DMS 273 (cell line): ENCODE results near the gene USF1.
A peak's percentile ranks its signal among the peaks of the same experiment; 100 is the strongest.

Experiments
- DNase-seq: peaks from one replicate; lab custom pipeline; 2025; ENCODE audit not compliant: unreplicated experiment; lab: John Stamatoyannopoulos, UW

Gene USF1, protein sequence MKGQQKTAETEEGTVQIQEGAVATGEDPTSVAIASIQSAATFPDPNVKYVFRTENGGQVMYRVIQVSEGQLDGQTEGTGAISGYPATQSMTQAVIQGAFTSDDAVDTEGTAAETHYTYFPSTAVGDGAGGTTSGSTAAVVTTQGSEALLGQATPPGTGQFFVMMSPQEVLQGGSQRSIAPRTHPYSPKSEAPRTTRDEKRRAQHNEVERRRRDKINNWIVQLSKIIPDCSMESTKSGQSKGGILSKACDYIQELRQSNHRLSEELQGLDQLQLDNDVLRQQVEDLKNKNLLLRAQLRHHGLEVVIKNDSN

GRCh38 chr1:161045736-161046604 lies at the start of gene USF1:
Gene USF1 (minus strand): TSS chr1:161045977. CDS start chr1:161043275, 2,702 bp downstream.
- DNase-seq, result peak; percentile 98

- DNase-seq, result no peak
These were observed 49.5 kb upstream of the USF1 start for GRCh38 chr1:161095230-161095629.

DNA sequence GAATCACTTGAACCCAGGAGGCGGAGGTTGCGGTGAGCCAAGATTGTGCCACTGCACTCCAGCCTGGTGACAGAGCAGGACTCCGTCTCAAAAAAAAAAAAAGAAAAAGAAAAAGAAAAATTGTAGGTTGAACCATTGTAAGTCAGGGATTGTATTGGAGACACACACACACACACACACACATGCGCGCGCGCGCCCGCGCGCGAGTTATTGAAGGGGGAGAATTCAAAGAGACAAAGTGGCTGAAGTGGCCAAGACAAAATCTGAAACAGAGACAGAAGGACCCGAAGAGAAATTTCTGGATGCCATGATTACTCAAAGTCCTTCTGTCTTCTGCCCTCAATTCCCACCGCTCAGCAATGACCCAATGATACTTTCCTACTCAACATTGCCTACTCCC lies 48.7 kb upstream of the USF1 start:
- DNase-seq, result no peak

DNA sequence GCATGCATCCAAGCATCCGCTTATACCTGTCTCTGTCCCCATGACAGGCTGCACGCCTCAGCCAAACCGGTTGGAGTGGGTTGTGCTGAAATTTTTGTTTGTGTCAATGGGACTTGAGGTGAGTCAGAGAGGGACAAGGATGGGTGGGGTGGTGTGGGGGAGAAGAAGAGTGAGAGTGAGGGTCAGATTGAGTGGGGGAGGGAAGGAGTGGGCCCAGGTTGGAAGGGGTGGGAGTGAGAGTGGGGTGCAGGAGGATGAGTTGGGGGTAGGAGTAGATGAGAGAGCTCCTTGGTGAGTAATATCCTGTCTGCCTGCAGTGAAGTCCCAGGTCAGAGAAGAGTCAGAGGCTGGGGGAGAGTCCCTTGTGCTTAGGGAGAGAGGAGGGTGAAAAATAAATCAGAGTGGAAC lies 46.8 kb upstream of the USF1 start:
- no peak for DNase-seq

DNA sequence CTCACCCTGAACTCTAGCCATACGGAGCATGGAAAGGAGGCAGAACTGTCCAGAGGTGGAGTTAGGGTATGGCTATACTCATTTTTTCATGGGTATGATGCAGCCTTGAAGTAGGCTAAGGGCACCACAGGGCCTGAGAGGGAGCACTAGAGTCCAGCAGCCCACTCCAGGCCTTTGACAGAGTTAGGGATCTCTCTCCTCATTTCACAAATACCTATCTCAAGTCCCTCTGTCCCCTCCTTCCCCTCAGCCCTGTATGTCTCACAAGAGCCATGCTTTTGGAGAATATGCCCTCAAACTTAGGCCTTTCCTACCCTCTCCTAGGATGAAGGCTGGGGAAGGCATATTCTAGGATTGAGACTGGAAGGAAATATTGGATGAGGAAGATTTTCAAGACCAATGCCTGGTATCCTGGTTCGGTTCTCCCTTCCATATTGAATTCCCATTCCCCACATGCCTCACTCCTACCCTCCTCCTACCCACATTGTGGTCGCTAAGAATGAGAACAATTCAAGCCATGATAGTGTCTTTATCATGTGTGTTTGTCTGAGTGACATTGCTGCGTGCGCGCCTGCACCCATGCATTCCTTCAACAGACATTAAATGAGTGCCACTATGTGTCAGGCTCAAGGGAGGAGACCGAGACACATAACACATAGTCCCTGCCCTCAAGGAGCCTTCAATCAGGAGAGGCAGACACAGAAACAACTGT lies 46.2 kb upstream of the USF1 start:
- DNase-seq, result no peak

- no peak for DNase-seq
These were observed 45.3 kb upstream of the USF1 start for GRCh38 chr1:161091093-161091492.

DNA sequence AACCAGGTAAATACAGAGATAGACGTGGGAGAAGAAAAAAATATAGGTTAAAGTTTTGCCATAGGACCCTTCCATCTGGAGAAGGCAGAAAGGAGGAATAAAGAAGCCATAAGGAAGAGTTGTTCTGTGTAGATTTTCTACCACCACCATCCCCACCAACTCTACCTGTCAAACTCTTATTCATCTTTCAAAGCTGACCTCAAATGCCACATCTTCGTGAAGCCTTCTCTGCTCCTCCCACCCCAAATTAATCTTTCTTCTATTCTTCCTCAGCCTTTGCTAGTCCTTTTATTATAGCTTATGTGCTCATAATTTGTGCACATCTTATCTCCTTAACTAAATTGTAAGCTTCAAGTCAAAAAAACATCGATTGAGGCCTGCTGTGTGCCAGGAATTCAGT lies 44.8 kb upstream of the USF1 start:
- no peak for DNase-seq

DNA sequence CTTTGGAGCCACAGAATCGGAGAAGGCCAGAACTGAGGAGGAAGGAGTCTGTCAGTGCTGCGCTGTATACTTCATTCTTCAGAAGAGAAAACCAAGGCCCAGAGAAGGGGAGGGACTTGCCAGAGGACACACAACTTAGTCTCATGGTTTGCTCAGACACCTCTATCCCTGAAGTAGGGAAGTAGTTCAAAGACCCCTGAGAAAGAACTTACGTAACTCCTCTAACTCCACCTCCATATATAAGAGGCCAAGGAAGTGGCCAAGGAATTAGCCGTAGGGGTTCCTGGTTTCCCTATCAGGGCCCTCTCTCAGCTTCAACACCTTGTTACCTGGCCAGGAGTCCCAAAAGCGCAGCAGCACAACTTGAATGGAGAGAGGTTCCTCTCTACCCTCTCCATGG lies 44.2 kb upstream of the USF1 start:
- DNase-seq, result no peak

DNA sequence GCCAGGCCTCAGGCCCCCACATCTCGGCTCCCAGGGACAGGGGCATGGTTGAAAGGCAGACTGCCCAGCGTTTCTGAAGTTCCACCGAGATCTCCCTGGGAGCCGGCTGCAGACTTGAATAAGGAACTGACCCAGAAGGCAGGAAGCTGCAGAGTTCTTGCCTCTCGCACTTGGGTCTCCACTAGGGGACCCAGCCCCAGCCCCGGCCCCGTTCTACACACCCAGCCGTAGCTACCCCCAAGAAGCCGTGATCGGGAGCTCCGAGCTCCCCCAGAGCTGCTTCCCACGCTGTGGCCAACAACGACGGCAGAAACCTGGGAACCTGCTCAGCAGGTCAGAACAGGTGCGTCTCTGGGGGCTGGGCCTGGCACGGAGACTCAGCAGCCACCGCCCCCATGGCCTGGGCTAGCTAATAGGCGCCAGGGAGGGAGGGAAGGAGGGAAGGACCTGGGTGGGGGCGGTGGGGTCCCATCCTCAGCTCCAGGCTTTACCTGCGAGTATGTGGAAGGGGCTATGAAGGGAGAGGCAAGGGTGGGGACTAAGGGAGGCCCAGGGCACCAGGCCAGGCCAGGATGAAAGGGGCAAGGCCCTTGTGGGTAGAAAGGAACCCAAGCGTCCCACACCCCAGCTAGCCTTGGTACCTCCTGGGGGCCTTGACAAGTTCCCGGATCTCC lies 43.6 kb upstream of the USF1 start, which contains the start of gene NECTIN4:
NECTIN4 (minus strand) TSS at position 308 of the 674 bp plus-strand sequence; CDS start at position 46, 262 bp downstream.
- DNase-seq, result no peak

DNA sequence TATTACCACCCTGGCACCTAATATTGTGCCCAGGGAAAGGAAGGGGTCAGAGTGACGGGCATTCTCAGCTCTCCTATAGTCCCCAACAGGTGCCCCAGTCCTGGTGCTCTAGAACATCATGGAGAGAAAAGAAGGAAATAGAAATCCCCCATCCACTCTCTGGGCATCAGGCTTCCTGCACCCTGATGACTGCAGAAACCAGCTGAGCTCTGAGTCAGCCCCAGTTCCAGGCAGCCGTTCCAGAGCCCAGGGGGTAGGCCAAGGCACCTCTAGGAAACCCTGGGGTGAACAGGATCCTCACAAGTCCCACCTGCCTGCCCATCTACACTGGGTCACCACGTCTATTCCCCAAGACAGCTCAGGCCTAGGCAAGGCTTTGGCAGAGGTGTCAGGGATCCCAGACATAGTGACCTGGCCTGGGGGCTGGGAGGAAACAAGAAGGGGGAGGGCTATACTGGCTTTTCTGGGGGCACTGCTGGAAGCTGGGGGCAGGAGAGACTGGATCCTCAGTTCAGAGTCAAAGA lies 42.9 kb upstream of the USF1 start:
- DNase-seq, result no peak

DNA sequence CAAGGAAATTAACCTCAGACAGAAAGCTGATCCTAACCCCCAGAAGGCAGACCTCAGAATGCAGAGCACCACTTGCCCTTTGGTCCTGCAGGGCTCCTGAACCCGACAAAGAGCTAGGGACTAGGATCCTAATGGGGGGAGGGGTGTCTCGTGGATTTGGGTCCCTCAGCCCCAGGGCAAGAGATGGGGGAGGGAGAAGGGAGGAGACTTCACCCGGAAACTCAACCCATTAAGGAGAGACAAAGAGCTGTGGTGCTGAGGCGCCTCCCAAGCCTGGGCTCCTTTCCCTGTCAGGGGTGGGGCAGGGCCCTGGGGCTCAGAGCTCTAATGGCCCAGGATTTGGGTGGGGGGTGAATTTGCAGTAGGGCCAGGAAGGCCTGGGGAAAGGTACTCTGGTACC lies 40.7 kb upstream of the USF1 start:
- DNase-seq, result no peak

DNA sequence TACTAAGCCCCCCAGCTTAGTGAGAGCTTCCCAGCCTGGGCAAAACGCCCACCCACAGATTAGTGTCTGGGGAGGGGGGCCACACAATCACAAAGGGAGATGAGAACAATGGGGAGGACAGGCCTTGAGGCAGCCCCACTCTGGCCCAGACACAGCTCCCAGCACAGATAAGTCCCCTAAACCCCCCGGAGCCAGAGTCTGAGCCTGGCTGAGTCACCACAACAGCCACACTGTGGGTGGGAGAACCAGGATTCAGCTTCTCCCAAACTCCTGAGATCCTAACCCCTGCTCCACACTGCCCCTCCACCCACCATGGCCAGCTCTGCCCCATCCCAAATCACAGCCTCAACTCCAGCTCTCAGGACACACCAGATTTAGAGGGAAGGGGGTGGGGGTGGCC lies 39.4 kb upstream of the USF1 start:
- no peak for DNase-seq

DNA sequence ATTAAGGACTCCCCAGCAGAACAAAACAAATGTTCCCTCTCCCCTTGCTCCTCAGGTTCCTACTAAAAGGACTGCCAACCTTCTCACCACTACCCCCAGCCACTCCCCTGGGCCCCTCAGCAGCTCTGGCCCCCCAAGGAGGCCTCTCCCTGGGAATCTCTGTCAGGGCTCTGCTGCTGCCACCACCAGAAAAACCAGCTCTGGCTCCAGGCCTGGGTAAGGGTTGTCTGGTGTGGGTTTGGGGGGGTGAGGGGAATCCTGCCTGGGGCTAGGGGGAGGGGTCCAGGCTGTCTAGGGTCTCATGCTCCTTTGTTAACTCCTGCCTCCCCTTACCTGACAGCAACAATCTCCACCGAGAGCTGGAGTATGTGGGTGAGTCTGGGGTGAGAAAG lies 38.8 kb upstream of the USF1 start:
- no peak for DNase-seq

GRCh38 chr1:161083748-161084596 lies 38.2 kb upstream of the USF1 start:
- no peak for DNase-seq

DNA sequence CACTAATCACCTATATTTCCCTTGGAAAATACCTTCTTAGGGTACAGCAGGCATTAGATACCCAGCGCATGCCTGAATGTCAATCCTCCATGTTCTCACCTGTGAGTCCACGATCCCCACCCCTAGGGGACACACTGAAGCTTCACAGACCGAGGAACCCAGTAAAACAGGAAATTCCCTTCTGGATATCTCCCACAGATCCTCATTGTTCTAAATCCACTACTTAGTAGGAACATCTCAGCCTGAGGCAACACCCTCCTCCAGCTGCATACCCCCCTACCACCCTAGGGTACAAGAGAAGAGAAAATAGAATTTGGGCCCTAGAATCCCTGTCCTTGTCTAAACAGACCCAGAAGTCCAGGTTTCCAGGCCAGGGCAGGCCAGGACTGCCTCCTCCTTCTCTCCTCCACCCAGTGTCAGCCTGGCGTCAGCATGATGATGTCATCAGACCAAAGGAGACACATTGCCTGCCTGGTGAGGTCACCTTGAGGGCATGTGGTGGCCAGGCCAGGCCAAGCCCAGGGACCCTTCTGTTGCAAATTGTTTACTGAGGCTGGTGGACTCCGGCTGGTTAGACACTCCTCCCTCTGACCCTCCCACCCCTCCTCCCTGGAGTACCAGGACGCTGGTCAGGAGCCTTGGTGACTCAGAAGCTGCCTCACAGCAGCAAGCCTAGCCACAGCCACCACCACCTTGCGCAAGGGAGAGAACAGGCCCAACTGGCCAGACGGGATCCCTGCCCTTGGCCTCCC lies 37.4 kb upstream of the USF1 start:
- peak; percentile 20 for DNase-seq

DNA sequence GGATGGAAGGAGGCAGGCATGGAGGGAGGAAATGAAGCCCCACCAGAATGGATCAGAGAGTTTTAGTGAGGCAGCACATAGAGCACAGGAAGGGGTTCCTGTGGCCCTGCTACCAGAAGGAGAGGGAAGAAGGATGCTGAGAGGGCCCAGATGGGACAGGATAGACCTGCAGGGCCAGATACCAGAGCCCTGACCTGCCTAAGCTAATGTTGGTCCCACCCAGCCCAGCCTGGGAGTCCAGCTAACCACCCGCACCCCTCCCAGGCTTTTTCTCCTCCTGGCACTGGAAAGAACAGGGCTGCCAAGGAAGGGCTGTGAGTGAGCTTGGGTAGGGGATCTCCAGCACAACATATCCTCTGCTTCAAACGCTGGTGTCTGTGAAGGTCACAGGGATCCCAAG lies 36.7 kb upstream of the USF1 start:
- no peak for DNase-seq

DNA sequence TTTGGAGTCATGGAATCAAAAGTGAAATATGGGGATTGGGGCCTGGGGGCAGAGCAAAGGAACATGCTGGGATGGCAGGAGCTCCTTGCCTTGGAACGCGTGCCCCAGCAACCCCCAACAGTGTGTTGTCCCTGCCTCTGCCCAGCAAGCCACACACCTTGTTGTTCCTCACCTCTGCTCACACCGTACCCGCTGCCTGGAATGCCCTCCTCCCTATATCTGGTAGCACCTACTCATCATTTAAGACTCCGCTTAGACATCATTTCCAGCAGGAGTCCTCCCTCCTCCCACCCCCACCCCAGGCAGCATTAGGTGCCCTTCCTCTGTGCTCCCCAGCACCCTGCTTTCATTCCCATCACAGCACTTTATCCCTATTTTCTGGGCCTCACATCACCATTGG lies 35.7 kb upstream of the USF1 start:
- DNase-seq, result no peak

GRCh38 chr1:161080441-161081405 lies 34.9 kb upstream of the USF1 start:
- no peak for DNase-seq
